Measurements from ENCODE around the gene FCHSD2. TPM values are rescaled to one million over a fixed set of nuclear protein-coding genes. Genes with fewer than 3 reads are reported as not detected.

FCHSD2 gene
- total and polyA plus RNA-seq, 2 of the 8 experiments (the other 6 are each of a cell fraction or from before 2014, with no cell fraction given), result 4.1 to 7.8 TPM

GRCh38 chr11:72829178-72829577 lies 312.9 kb downstream of the FCHSD2 start:
- Histone ChIP-seq H2BK20ac (ENCODE audit: low read length) (no peak overlapping the region), H3K23me2 (ENCODE audit: low read depth, low read length) (no peaks in the 10 kb centered on the region), H3K4me3 (ENCODE audit: extremely low read depth in 1 of 4, insufficient read depth in 2 of 4, low read depth in 3 of 4, low read length in 4 of 4) (no peak overlapping the region), H3K27ac (ENCODE audit: low read depth, low read length) (no peak overlapping the region), H4K91ac (replicated peaks; ENCODE audit: insufficient read length, low read length) (no peak overlapping the region), H2BK12ac (ENCODE audit: low read depth, low read length) (no peak overlapping the region), H3K9me3 (ENCODE audit: insufficient read depth in 2 of 2, low read depth in 1 of 2, low read length in 1 of 2) (no peaks in the 10 kb centered on the region), H4K5ac (ENCODE audit: insufficient read length, low read depth, low read length) (no peak overlapping the region), H3K79me1 (ENCODE audit: low read depth, low read length) (no peaks in the 10 kb centered on the region), H3K4me2 (ENCODE audit: insufficient read depth in 1 of 2, low read depth in 2 of 2, low read length in 2 of 2) (no peak overlapping the region), H2AFZ (ENCODE audit: low read length) (no peak overlapping the region), H3K56ac (replicated peaks; ENCODE audit: insufficient read length, low read depth, low read length) (no peak overlapping the region), H3K79me2 (ENCODE audit: control insufficient read depth in 1 of 2, insufficient read depth in 2 of 2, low read length in 2 of 2) (no peaks in the 10 kb centered on the region), H3K9ac (replicated peaks in 1 of 4; ENCODE audit: extremely low read depth in 1 of 4, low read depth in 3 of 4, low read length in 3 of 4) (no peak overlapping the region), H4K20me1 (replicated peaks in 1 of 2; ENCODE audit: control insufficient read depth in 1 of 2, insufficient read depth in 2 of 2, low read length in 2 of 2) (no peaks in the 10 kb centered on the region), H2BK5ac (ENCODE audit: low read depth, low read length) (no peak overlapping the region), H3K27me3 (replicated peaks in 1 of 4; ENCODE audit: control insufficient read depth in 3 of 4, extremely low read depth in 1 of 4, insufficient read depth in 3 of 4, low read length in 3 of 4) (no peaks in the 10 kb centered on the region; a peak in 3 of 7 replicates), H3K14ac (ENCODE audit: insufficient read length) (no peak overlapping the region), H2AK5ac (ENCODE audit: low read depth, low read length) (no peak overlapping the region), H3K23ac (ENCODE audit: insufficient read length) (no peak overlapping the region), H2BK15ac (ENCODE audit: low read length) (no peak overlapping the region), H3K4me1 (replicated peaks in 1 of 4; ENCODE audit: control insufficient read depth in 3 of 4, insufficient read depth in 4 of 4, low read length in 3 of 4) (peaks cover 0 to 5% (median 4%) of the 10 kb centered on the region in 4 experiments; a peak in 6 of 7 replicates), H3K36me3 (ENCODE audit: control insufficient read depth in 2 of 4, insufficient read depth in 4 of 4, low read length in 3 of 4) (no peaks in the 10 kb centered on the region; a peak in 1 of 8 replicates), H2BK120ac (replicated peaks; ENCODE audit: low read depth, low read length) (no peak overlapping the region), H3K4ac (replicated peaks; ENCODE audit: insufficient read length, low read depth, low read length) (no peak overlapping the region), H3K18ac (ENCODE audit: extremely low read depth, low read length) (no peak overlapping the region; the same call in 1 of the 2 replicates), H4K8ac (ENCODE audit: extremely low read depth, insufficient read depth, low read length) (no peak overlapping the region)
- no peak for DNase-seq (ENCODE audit: low read depth in 1 of 2, low spot score in 2 of 2)
- 93% methylated on average over 13 of the region's 13 CpGs; no CpG with 5 or more reads in 1 of the 2 experiments for WGBS, 2 experiments (ENCODE audit: extremely low coverage in 1 of 2, insufficient coverage in 1 of 2, insufficient read length in 1 of 2, insufficient replicate concordance in 2 of 2, low coverage in 1 of 2, low lambda C conversion rate in 2 of 2, missing lambda C conversion rate in 1 of 2)
- ChIA-PET POLR2A (ENCODE audit: partially characterized antibody) (interaction anchor here (0.6 kb wide), 1 partner anchor 61 kb away, joined by 4 read pairs; no protein-coding TSS in a partner anchor), CTCF (ENCODE audit: partially characterized antibody) (interaction anchor here (0.7 to 11.9 kb wide), 15 partner anchors 12 to 461 kb away, joined by 3 to 258 read pairs (median 5); partner anchors contain the start of gene FCHSD2)
- TF ChIP-seq ASH2L (IDR thresholded peaks at IDR 0.05; ENCODE audit: low read length), result no peak
- TF ChIP-seq BCL11A (IDR thresholded peaks at IDR 0.05; ENCODE audit: low read depth in 2 of 2, low read length in 2 of 2), result no peak
- no peak for TF ChIP-seq NRF1 (IDR thresholded peaks at IDR 0.05; ENCODE audit: low read depth, low read length)
- no peak for TF ChIP-seq TBP (IDR thresholded peaks at IDR 0.05; ENCODE audit: low read depth, low read length)
- no peak for FAIRE-seq
